Endothelial cell of umbilical vein (primary cell): ENCODE measurements around the gene KRTAP10-7. TPM values are rescaled to one million over a fixed set of nuclear protein-coding genes. Genes with fewer than 3 reads are reported as not detected.

Experiments used
- BruUV-seq: library from RNA; stranded (reverse); fragments of 400-500 nt; replicated peaks from 2 replicates; lab custom pipeline; 2021; lab: Mats Ljungman, UMichigan
- CTCF ChIA-PET: fragments of 300-600, 350-600 bp; sonication (Branson Sonifier 250); formaldehyde crosslinking; loops from one replicate; lab custom pipeline; 2021; ENCODE audit warnings: antibody characterized with exemption, inconsistent platforms; lab: Charles Lee
- POLR2A ChIA-PET: fragments of 300-600, 350-600 bp; sonication (Branson Sonifier 250); formaldehyde crosslinking; loops from one replicate; lab custom pipeline; 2021; ENCODE audit warnings: antibody characterized with exemption, inconsistent platforms; lab: Charles Lee
- DNase-seq: peaks from one replicate; pipeline ENCODE4 v3.0.0-alpha.2; 2011; ENCODE audit warnings: low read depth, low spot score
- FAIRE-seq: peaks from 2 replicates; lab custom pipeline; 2011; peaks lifted over from hg19 to GRCh38; lab: Jason Lieb, UNC
- H2AFZ ChIP-seq: 2 replicates; pipeline ENCODE4 v1.6.0; 2012; ENCODE audit warnings: low read depth, low read length, control low read depth, inconsistent platforms
- H3K27ac ChIP-seq: 2 replicates; pipeline ENCODE4 v1.5.1; 2011; ENCODE audit warnings: low read depth, mild to moderate bottlenecking, control low read depth, low read length, moderate library complexity; ENCODE audit not compliant: insufficient read depth
- H3K27me3 ChIP-seq, 2 experiments: 2 replicates each; pipeline versions ENCODE4 v1.6.0 to v1.6.1; 2011; ENCODE audit warnings: low read length in 2 of 2, mixed read lengths in 1 of 2; ENCODE audit not compliant: control insufficient read depth in 2 of 2, insufficient read depth in 2 of 2
- H3K36me3 ChIP-seq, 2 experiments: 2 replicates in 1 of 2; 3 replicates in 1 of 2; pipeline ENCODE4 v1.5.1; 2011; ENCODE audit warnings: low read length in 2 of 2, mild to moderate bottlenecking in 1 of 2, moderate library complexity in 1 of 2; ENCODE audit not compliant: control insufficient read depth in 2 of 2, insufficient read depth in 2 of 2; ENCODE audit errors: extremely low read depth in 1 of 2
- H3K4me1 ChIP-seq: 3 replicates; pipeline ENCODE4 v1.5.1; 2011; ENCODE audit warnings: mild to moderate bottlenecking, low read length; ENCODE audit not compliant: control insufficient read depth, insufficient read depth; ENCODE audit errors: extremely low read depth
- H3K4me2 ChIP-seq: 2 replicates; pipeline ENCODE4 v1.6.1; 2011; ENCODE audit warnings: low read length, control low read depth, mixed read lengths; ENCODE audit not compliant: insufficient read depth
- H3K4me3 ChIP-seq, 3 experiments: fragments of 200-600 bp in 1 of 3; sonication (generic), shearing (Covaris generic) in 1 of 3; replicated peaks in 1 of 3; 2 replicates each; pipeline ENCODE4 v1.5.1; 2011 to 2016; ENCODE audit warnings: control low read depth in 3 of 3, low read length in 3 of 3, mild to moderate bottlenecking in 2 of 3, inconsistent platforms in 1 of 3, low read depth in 1 of 3, moderate library complexity in 1 of 3; ENCODE audit not compliant: insufficient read depth in 1 of 3
- H3K79me2 ChIP-seq: 2 replicates; pipeline ENCODE4 v1.6.0; 2012; ENCODE audit warnings: low read length, inconsistent platforms; ENCODE audit not compliant: control insufficient read depth, insufficient read depth
- H3K9ac ChIP-seq: replicated peaks from 2 replicates; pipeline ENCODE3; 2011; ENCODE audit warnings: low read length, control low read depth; ENCODE audit not compliant: insufficient read depth; ENCODE audit errors: extremely low read depth
- H3K9me1 ChIP-seq: replicated peaks from 3 replicates; pipeline ENCODE4 v1.6.0; 2011; ENCODE audit warnings: mild to moderate bottlenecking, low read length; ENCODE audit not compliant: control insufficient read depth, insufficient read depth; ENCODE audit errors: extremely low read depth
- H3K9me3 ChIP-seq: replicated peaks from 2 replicates; pipeline ENCODE4 v1.5.1; 2012; ENCODE audit warnings: low read length, inconsistent platforms; ENCODE audit not compliant: control insufficient read depth, insufficient read depth
- H4K20me1 ChIP-seq: replicated peaks from 2 replicates; pipeline ENCODE3; 2011; ENCODE audit warnings: mild to moderate bottlenecking, low read length; ENCODE audit not compliant: control insufficient read depth, insufficient read depth; ENCODE audit errors: extremely low read depth
- EZH2 ChIP-seq: IDR thresholded peaks from 2 replicates; pipeline ENCODE4 v1.6.1; 2012; ENCODE audit warnings: borderline replicate concordance, low read depth, mild to moderate bottlenecking, moderate library complexity, low read length, inconsistent platforms; ENCODE audit not compliant: severe bottlenecking
- FOS ChIP-seq: IDR thresholded peaks from 2 replicates; pipeline ENCODE4 v1.6.1; 2011; ENCODE audit warnings: mild to moderate bottlenecking, low read length, moderate library complexity, borderline replicate concordance; ENCODE audit not compliant: insufficient read depth
- GATA2 ChIP-seq: IDR thresholded peaks from 2 replicates; pipeline ENCODE4 v1.7.0; 2011; ENCODE audit warnings: low read depth, mild to moderate bottlenecking, moderate library complexity, mixed read lengths, low read length; ENCODE audit not compliant: insufficient read length, insufficient read depth
- JUN ChIP-seq: IDR thresholded peaks from 2 replicates; pipeline ENCODE4 v1.6.1; 2011; ENCODE audit warnings: borderline replicate concordance, low read depth; ENCODE audit not compliant: insufficient read length, insufficient read depth
- MAX ChIP-seq: IDR thresholded peaks from 2 replicates; pipeline ENCODE4 v1.6.1; 2011; ENCODE audit not compliant: insufficient read depth, insufficient read length
- MYC ChIP-seq: IDR thresholded peaks from one replicate; pipeline ENCODE4 v1.6.1; 2011; ENCODE audit warnings: mild to moderate bottlenecking, low read depth, low read length
- POLR2A ChIP-seq: IDR thresholded peaks from 2 replicates; pipeline ENCODE4 v1.6.1; 2012; ENCODE audit warnings: low read depth, mild to moderate bottlenecking, control low read depth, low read length
- POLR2AphosphoS5 ChIP-seq: IDR thresholded peaks from 2 replicates; pipeline ENCODE4 v1.6.1; 2012; ENCODE audit warnings: low read depth, mild to moderate bottlenecking, control low read depth, low read length, moderate library complexity; ENCODE audit not compliant: insufficient read depth
- dilution Hi-C: fragments of 300-500 bp; cut with MboI; formaldehyde crosslinking; loops from one replicate; pipeline ENCODE4 v1.15.0; 2019; ENCODE audit warnings: low sequenced_read_pairs; ENCODE audit not compliant: extremely low pct_ligation_motif_present
- intact Hi-C: fragments of 100-400 bp; cut with micrococcal nuclease; formaldehyde crosslinking; loops from one replicate; pipeline ENCODE4 v1.10.0; 2022
- polyA plus RNA-seq, 4 experiments: library from polyadenylated mRNA; depleted of rRNA in 3 of 4; stranded (reverse) in 3 of 4; unstranded in 1 of 4; fragments of >200 nt; gene quantifications; 2 replicates each; pipeline versions ENCODE4 v1.2.1 to v1.2.3, GENCODE V29; 2011 to 2012; ENCODE audit warnings: missing spikeins in 1 of 4
- total RNA-seq: library from RNA; stranded (reverse); gene quantifications from 2 replicates; pipeline ENCODE4 v1.2.3, GENCODE V29; 2021
- TF ChIP-seq, protein P1 (sequence below), 2 donors: IDR thresholded peaks; 1 replicate in 1 of 2; 2 replicates in 1 of 2; pipeline ENCODE4 v1.5.1; 2011; ENCODE audit warnings: low read length in 2 of 2, mild to moderate bottlenecking in 2 of 2, moderate library complexity in 2 of 2, control low read depth in 1 of 2, inconsistent platforms in 1 of 2, low read depth in 1 of 2; ENCODE audit not compliant: insufficient read depth in 1 of 2; ENCODE audit errors: extremely low read depth in 1 of 2

Gene KRTAP10-7
- total and polyA plus RNA-seq, 2 donors (not counting 3 experiments of a cell fraction or from before 2014, with no cell fraction given) = not detected

GRCh38 chr21:44552136-44552535 is 48.3 kb upstream of the KRTAP10-7 start:
- H3K4me1 ChIP-seq = no peaks in the 10 kb centered on the region
- no TSS peak for BruUV-seq
- H3K9me1 ChIP-seq = no peaks in the 10 kb centered on the region
- H3K79me2 ChIP-seq = no peaks in the 10 kb centered on the region
- no peak for FAIRE-seq
- no peak for DNase-seq
- TF ChIP-seq MAX = no peak
- no peak for TF ChIP-seq POLR2AphosphoS5
- no peak for TF ChIP-seq GATA2
- TF ChIP-seq MYC = no peak
- TF ChIP-seq FOS = no peak
- TF ChIP-seq EZH2 = no peak
- TF ChIP-seq, protein P1, sequence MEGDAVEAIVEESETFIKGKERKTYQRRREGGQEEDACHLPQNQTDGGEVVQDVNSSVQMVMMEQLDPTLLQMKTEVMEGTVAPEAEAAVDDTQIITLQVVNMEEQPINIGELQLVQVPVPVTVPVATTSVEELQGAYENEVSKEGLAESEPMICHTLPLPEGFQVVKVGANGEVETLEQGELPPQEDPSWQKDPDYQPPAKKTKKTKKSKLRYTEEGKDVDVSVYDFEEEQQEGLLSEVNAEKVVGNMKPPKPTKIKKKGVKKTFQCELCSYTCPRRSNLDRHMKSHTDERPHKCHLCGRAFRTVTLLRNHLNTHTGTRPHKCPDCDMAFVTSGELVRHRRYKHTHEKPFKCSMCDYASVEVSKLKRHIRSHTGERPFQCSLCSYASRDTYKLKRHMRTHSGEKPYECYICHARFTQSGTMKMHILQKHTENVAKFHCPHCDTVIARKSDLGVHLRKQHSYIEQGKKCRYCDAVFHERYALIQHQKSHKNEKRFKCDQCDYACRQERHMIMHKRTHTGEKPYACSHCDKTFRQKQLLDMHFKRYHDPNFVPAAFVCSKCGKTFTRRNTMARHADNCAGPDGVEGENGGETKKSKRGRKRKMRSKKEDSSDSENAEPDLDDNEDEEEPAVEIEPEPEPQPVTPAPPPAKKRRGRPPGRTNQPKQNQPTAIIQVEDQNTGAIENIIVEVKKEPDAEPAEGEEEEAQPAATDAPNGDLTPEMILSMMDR (IDR thresholded peaks at IDR 0.05; ENCODE audit: extremely low read depth in 1 of 2, insufficient read depth in 1 of 2, low read depth in 1 of 2, low read length in 2 of 2) = no peak
- TF ChIP-seq JUN = no peak
- no peak for TF ChIP-seq POLR2A
- no peak overlapping the region for H3K27ac ChIP-seq
- H3K9ac ChIP-seq = no peak overlapping the region
- no peaks in the 10 kb centered on the region for H3K9me3 ChIP-seq
- ChIA-PET CTCF (no interaction called here), POLR2A (no interaction called here)
- dilution Hi-C loops = no loop called here
- H2AFZ ChIP-seq = no peak overlapping the region
- peaks cover 5 to 6% of the 10 kb centered on the region in 2 experiments for H3K27me3 ChIP-seq
- H3K4me3 ChIP-seq = no peak overlapping the region
- intact Hi-C loops = no loop called here
- H4K20me1 ChIP-seq = no peaks in the 10 kb centered on the region
- no peaks in the 10 kb centered on the region for H3K36me3 ChIP-seq
- no peak overlapping the region for H3K4me2 ChIP-seq
